ENCODE data around the gene CYP24A1. TPM values are rescaled to one million over a fixed set of nuclear protein-coding genes. Genes with fewer than 3 reads are reported as not detected.

The CYP24A1 gene
- polyA plus RNA-seq, 1 donor from 2014 or later = 0.12 TPM

DNA sequence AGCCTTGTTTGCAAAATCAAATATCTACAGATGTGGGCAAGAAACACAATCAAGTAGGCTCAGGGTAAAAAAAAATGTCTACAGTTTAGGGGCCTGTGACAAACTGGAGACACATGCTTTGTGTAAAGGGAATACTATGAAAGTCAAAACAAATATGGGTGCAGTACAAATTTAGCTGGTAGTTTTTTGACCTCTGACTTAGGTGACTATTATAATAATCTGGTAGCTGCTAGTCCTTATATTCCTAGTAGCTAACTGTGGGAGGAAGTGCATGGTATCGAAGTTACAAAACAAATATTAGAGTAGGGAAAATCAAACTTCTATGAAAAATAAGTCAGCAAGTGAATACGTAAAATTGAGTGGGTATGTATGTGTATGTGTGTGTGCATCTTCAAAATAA, 35.4 kb downstream of the CYP24A1 start:
- TF ChIP-seq EP300 (conservative IDR thresholded peaks at IDR 0.05; ENCODE audit: poor library complexity, severe bottlenecking) (no peak), POLR2AphosphoS5 (IDR thresholded peaks at IDR 0.05) (no peak), RAD21 (conservative IDR thresholded peaks at IDR 0.05) (no peak), EZH2 (IDR thresholded peaks at IDR 0.05; ENCODE audit: borderline replicate concordance, insufficient read depth, low read length, poor library complexity, severe bottlenecking) (no peak), SMC3 (conservative IDR thresholded peaks at IDR 0.05; ENCODE audit: poor library complexity) (no peak), TAF1 (IDR thresholded peaks at IDR 0.05; ENCODE audit: low read depth) (no peak), MXI1 (conservative IDR thresholded peaks at IDR 0.05; ENCODE audit: poor library complexity, severe bottlenecking) (no peak), CTCF (IDR thresholded peaks at IDR 0.05; ENCODE audit: poor library complexity, severe bottlenecking) (no peak)
- TF ChIP-seq, protein P1, sequence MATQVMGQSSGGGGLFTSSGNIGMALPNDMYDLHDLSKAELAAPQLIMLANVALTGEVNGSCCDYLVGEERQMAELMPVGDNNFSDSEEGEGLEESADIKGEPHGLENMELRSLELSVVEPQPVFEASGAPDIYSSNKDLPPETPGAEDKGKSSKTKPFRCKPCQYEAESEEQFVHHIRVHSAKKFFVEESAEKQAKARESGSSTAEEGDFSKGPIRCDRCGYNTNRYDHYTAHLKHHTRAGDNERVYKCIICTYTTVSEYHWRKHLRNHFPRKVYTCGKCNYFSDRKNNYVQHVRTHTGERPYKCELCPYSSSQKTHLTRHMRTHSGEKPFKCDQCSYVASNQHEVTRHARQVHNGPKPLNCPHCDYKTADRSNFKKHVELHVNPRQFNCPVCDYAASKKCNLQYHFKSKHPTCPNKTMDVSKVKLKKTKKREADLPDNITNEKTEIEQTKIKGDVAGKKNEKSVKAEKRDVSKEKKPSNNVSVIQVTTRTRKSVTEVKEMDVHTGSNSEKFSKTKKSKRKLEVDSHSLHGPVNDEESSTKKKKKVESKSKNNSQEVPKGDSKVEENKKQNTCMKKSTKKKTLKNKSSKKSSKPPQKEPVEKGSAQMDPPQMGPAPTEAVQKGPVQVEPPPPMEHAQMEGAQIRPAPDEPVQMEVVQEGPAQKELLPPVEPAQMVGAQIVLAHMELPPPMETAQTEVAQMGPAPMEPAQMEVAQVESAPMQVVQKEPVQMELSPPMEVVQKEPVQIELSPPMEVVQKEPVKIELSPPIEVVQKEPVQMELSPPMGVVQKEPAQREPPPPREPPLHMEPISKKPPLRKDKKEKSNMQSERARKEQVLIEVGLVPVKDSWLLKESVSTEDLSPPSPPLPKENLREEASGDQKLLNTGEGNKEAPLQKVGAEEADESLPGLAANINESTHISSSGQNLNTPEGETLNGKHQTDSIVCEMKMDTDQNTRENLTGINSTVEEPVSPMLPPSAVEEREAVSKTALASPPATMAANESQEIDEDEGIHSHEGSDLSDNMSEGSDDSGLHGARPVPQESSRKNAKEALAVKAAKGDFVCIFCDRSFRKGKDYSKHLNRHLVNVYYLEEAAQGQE (IDR thresholded peaks at IDR 0.05; ENCODE audit: borderline replicate concordance) = no peak
- Histone ChIP-seq H3K79me2 (replicated peaks; ENCODE audit: insufficient read depth, low read length) (no peaks in the 10 kb centered on the region), H3K9me2 (ENCODE audit: insufficient read depth, low read length) (no peaks in the 10 kb centered on the region), H3K9me3 (ENCODE audit: low read length) (no peaks in the 10 kb centered on the region), H3K27me3 (ENCODE audit: insufficient read depth, low read depth, low read length) (no peaks in the 10 kb centered on the region), H3K36me3 (ENCODE audit: insufficient read depth, low read length) (no peaks in the 10 kb centered on the region), H3K27ac (ENCODE audit: low read length) (no peak overlapping the region), H4K20me1 (ENCODE audit: insufficient read depth) (no peaks in the 10 kb centered on the region), H3F3A (ENCODE audit: insufficient read depth, low read length, poor library complexity, severe bottlenecking) (no peaks in the 10 kb centered on the region), H3K4me2 (ENCODE audit: low read length) (no peak overlapping the region), H3K9ac (ENCODE audit: low read length) (no peak overlapping the region), H3K4me3 (ENCODE audit: low read length) (no peak overlapping the region), H2AFZ (ENCODE audit: low read depth, low read length) (no peak overlapping the region)

- Histone ChIP-seq H3K27me3 (ENCODE audit: insufficient read depth, low read depth, low read length) (no peaks in the 10 kb centered on the region), H3K27ac (ENCODE audit: low read length) (no peak overlapping the region)
Measured at GRCh38 chr20:54137115-54137514, 36.7 kb downstream of the CYP24A1 start.

More at GRCh38 chr20:54137115-54137514, 36.7 kb downstream of the CYP24A1 start:
- no peaks in the 10 kb centered on the region for H3K9me3 ChIP-seq (ENCODE audit: low read length)
- H3K9me2 ChIP-seq (ENCODE audit: insufficient read depth, low read length) = no peaks in the 10 kb centered on the region
- no peaks in the 10 kb centered on the region for H3K36me3 ChIP-seq (ENCODE audit: insufficient read depth, low read length)
- H4K20me1 ChIP-seq (ENCODE audit: insufficient read depth) = no peaks in the 10 kb centered on the region
- H3K9ac ChIP-seq (ENCODE audit: low read length) = no peak overlapping the region
- no peaks in the 10 kb centered on the region for H3K79me2 ChIP-seq (replicated peaks; ENCODE audit: insufficient read depth, low read length)
- no peak overlapping the region for H2AFZ ChIP-seq (ENCODE audit: low read depth, low read length)
- no peak overlapping the region for H3K4me3 ChIP-seq (ENCODE audit: low read length)
- H3F3A ChIP-seq (ENCODE audit: insufficient read depth, low read length, poor library complexity, severe bottlenecking) = no peaks in the 10 kb centered on the region
- TF ChIP-seq RAD21 (conservative IDR thresholded peaks at IDR 0.05) = no peak
- no peak for TF ChIP-seq MXI1 (conservative IDR thresholded peaks at IDR 0.05; ENCODE audit: poor library complexity, severe bottlenecking)
- TF ChIP-seq SMC3 (conservative IDR thresholded peaks at IDR 0.05; ENCODE audit: poor library complexity) = no peak
- TF ChIP-seq, protein P1 (IDR thresholded peaks at IDR 0.05; ENCODE audit: borderline replicate concordance) = no peak
- no peak for TF ChIP-seq CTCF (IDR thresholded peaks at IDR 0.05; ENCODE audit: poor library complexity, severe bottlenecking)
- TF ChIP-seq EZH2 (IDR thresholded peaks at IDR 0.05; ENCODE audit: borderline replicate concordance, insufficient read depth, low read length, poor library complexity, severe bottlenecking) = no peak
- TF ChIP-seq TAF1 (IDR thresholded peaks at IDR 0.05; ENCODE audit: low read depth) = no peak
- TF ChIP-seq EP300 (conservative IDR thresholded peaks at IDR 0.05; ENCODE audit: poor library complexity, severe bottlenecking) = no peak
- no peak for TF ChIP-seq POLR2AphosphoS5 (IDR thresholded peaks at IDR 0.05)
- H3K4me2 ChIP-seq (ENCODE audit: low read length) = no peak overlapping the region
